ENCODE measurements around the gene UPK3A. TPM values are rescaled to one million over a fixed set of nuclear protein-coding genes. Genes with fewer than 3 reads are reported as not detected.
"Not testable (repeated sequence)": the region's sequence is repeated elsewhere in the genome, so short reads cannot be mapped to it uniquely, and the experiment has no call there.

UPK3A gene
- total RNA-seq, 4 donors from 2014 or later, result not detected

- Histone ChIP-seq H3K27ac (replicated peaks in 1 of 4) (peak overlapping the region; percentile 17 to 79 (median 72)), H3K36me3 (no peaks in the 10 kb centered on the region), H3K27me3 (no peaks in the 10 kb centered on the region), H3K9me3 (no peaks in the 10 kb centered on the region), H3K4me1 (peaks cover 25 to 50% (median 39%) of the 10 kb centered on the region in 4 donors), H3K4me3 (no peak overlapping the region)
- DNase-seq (ENCODE audit: extremely low spot score), result no peak
- no peak for TF ChIP-seq CTCF (IDR thresholded peaks at IDR 0.05)
- no peak for TF ChIP-seq POLR2AphosphoS5 (IDR thresholded peaks at IDR 0.05)
- no peak for TF ChIP-seq POLR2A (IDR thresholded peaks at IDR 0.05; ENCODE audit: low read depth)
- no peak for TF ChIP-seq EP300 (IDR thresholded peaks at IDR 0.05)
- 100% methylated on average over 1 of the region's 7 CpGs for WGBS
- intact Hi-C loops (cut with DNase I), result loop anchor here (5.0 kb wide), 1 partner anchor 35 kb away; the partner anchor contains the start of gene FAM118A
These were observed 12.3 kb upstream of the UPK3A start for GRCh38 chr22:45272498-45272897.

- no peak for DNase-seq (ENCODE audit: extremely low spot score)
These were observed 11.2 kb upstream of the UPK3A start for GRCh38 chr22:45273452-45274075.

DNA sequence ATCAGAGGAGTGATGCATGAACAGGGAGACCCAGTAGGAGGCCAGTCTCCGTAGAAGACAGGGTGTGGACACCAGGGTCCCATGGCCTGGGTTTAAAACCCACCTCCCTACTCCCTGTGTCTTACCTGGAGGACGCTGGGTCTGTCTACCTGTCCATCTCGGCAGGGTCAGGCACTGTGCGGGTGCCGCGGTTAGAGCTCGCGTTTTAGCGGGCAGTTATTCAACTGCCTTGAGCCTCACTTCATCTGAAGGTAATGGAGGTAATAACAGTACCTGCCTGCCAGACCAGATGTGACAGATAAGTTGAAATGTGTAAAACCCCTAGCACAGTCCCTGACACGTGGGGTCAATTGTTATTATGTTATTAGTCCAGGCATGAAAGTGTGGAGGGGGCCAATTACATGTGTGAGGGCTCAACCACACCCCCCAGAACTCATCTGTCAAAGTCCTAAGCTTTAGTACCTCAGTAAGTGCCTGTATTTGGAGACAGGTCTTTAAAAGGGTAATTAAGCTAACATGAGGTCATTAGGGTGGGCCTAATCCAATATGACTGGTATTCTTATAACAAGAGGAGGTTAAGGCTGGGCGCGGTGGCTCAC is 8.1 kb upstream of the UPK3A start:
- no peaks in the 10 kb centered on the region for H3K9me3 ChIP-seq
- no peak overlapping the region for H3K4me3 ChIP-seq
- no peak for DNase-seq (ENCODE audit: extremely low spot score)
- intact Hi-C loops (cut with DNase I), result no loop called here
- 88% methylated on average over 12 of the region's 12 CpGs for WGBS
- no peak for TF ChIP-seq POLR2A (IDR thresholded peaks at IDR 0.05; ENCODE audit: low read depth)
- no peak for TF ChIP-seq POLR2AphosphoS5 (IDR thresholded peaks at IDR 0.05)
- no peak for TF ChIP-seq EP300 (IDR thresholded peaks at IDR 0.05)
- TF ChIP-seq CTCF (IDR thresholded peaks at IDR 0.05), result no peak
- H3K4me1 ChIP-seq, result peaks cover 17 to 36% (median 29%) of the 10 kb centered on the region in 4 donors
- H3K27ac ChIP-seq (replicated peaks in 1 of 4), result no peak overlapping the region
- no peaks in the 10 kb centered on the region for H3K27me3 ChIP-seq
- no peaks in the 10 kb centered on the region for H3K36me3 ChIP-seq

More at GRCh38 chr22:45273452-45274075, 11.2 kb upstream of the UPK3A start:
- Histone ChIP-seq H3K36me3 (no peaks in the 10 kb centered on the region), H3K9me3 (no peaks in the 10 kb centered on the region), H3K27ac (replicated peaks in 1 of 4) (peak overlapping the region in 2 of 4 donors; percentile 34 to 41), H3K4me3 (no peak overlapping the region), H3K4me1 (peaks cover 25 to 41% (median 30%) of the 10 kb centered on the region in 4 donors), H3K27me3 (no peaks in the 10 kb centered on the region)
- no peak for TF ChIP-seq POLR2AphosphoS5 (IDR thresholded peaks at IDR 0.05)
- no peak for TF ChIP-seq CTCF (IDR thresholded peaks at IDR 0.05)
- TF ChIP-seq POLR2A (IDR thresholded peaks at IDR 0.05; ENCODE audit: low read depth), result no peak
- no peak for TF ChIP-seq EP300 (IDR thresholded peaks at IDR 0.05)
- 87% methylated on average over 14 of the region's 15 CpGs for WGBS
- intact Hi-C loops (cut with DNase I), result loop anchor here (5.0 kb wide), 1 partner anchor 34 kb away; the partner anchor contains the start of gene FAM118A

DNA sequence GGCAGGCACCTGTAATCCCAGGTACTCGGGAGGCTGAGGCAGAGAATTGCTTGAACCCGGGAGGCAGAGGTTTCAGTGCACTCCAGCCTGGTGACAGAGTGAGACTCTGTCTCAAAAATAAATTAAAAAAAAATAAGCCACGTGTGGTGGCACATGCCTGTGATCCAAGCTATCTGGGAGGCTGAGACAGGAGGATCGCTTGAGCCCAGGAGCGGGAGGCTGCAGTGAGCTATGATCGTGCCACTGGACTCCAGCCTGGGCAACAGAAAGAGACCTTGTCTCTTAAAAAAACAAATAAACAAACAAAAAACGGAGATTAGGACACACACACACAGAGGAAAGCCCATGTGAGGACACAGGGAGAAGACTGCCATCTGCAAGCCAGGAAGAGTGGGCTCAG is 7.0 kb upstream of the UPK3A start:
- H3K4me3 ChIP-seq; DNase-seq (ENCODE audit: extremely low spot score); H3K27me3 ChIP-seq; intact Hi-C loops (cut with DNase I); H3K9me3 ChIP-seq; H3K36me3 ChIP-seq; H3K27ac ChIP-seq (replicated peaks in 1 of 4): not testable (repeated sequence)
- H3K4me1 ChIP-seq, result peaks cover 9 to 27% (median 19%) of the 10 kb centered on the region in 4 donors
- WGBS, result 83% methylated on average over 7 of the region's 7 CpGs

DNA sequence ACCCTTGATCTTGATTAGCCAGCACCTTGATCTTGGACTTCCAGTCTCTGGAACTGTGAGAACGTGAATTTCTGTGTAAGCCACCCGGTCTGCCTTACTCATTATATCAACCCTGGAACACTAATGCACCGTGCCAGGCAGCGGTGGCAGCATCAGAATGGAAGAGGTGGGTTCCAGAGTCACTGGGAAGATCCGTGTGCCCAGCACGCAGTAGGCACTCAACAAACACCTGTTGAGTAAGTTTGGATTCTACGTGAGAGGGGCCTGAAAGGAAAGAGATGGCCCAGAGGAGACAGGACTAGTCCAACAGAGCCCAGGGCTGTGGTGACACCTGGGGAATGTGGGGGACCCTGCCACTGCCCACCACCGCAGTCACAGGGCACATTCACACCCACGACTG is 6.6 kb upstream of the UPK3A start:
- no peaks in the 10 kb centered on the region for H3K9me3 ChIP-seq
- intact Hi-C loops (cut with DNase I), result no loop called here
- peaks cover 9 to 26% (median 18%) of the 10 kb centered on the region in 4 donors for H3K4me1 ChIP-seq
- WGBS, result 93% methylated on average over 6 of the region's 9 CpGs
- TF ChIP-seq CTCF (IDR thresholded peaks at IDR 0.05) (no peak), EP300 (IDR thresholded peaks at IDR 0.05) (no peak), POLR2A (IDR thresholded peaks at IDR 0.05; ENCODE audit: low read depth) (no peak), POLR2AphosphoS5 (IDR thresholded peaks at IDR 0.05) (no peak)
- H3K27me3 ChIP-seq, result peaks cover 0 to 4% (median 0%) of the 10 kb centered on the region in 4 donors
- H3K36me3 ChIP-seq, result no peaks in the 10 kb centered on the region
- no peak overlapping the region for H3K27ac ChIP-seq (replicated peaks in 1 of 4)
- no peak for DNase-seq (ENCODE audit: extremely low spot score)
- H3K4me3 ChIP-seq, result no peak overlapping the region
